Measurements from ENCODE around the gene SPRED1. TPM values are rescaled to one million over a fixed set of nuclear protein-coding genes. Genes with fewer than 3 reads are reported as not detected.

Gene SPRED1
- total and polyA plus RNA-seq, 9 of the 15 experiments (the other 6 are each of a cell fraction or from before 2014, with no cell fraction given) = 2.8 to 17.4 (median 7.9) TPM

DNA sequence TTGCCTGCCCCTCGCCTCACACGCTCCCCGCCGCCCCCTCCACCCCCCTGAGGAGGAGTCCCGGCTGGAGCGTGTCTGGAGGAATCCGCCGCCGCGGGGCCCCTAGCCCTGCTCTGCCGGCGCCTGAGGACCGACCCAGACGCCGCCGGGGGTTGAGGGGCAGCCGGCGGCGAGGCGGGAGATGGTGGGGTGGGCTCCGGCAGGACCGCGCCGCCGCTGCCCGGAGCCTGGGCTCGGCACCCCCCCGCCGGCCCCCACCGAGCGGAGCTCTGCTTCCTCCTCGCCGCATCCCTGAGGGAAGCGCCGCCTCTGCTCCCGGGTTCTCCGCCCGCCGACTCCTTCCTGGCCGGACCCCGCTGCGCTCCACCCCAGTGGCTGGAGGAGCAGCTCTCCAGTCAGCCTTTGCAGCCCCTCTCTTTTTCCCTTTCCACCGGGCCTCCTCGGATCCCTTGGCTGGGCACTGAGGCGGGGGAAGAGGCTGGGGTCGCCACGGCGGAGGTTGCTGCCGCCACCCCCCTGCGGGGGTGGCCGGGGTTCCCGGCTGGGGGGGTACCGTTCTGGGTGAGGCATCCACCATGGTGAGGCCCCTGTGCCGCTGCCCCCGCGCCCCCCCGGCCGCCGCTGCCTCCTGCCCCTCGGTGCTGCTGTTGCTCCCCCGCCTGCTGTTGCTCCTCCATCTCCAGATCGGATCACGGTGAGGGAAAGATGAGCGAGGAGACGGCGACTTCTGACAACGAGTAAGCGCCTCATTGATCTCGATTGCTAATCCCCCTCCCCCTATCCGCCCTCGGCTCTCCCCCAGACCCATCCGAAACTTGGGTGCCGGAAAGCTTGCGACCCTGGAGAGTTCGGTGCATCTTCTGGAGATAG lies at the start of gene SPRED1 (continued):
- TF ChIP-seq UBTF (IDR thresholded peaks at IDR 0.05; ENCODE audit: borderline replicate concordance in 1 of 2, low read depth in 2 of 2, low read length in 2 of 2) (peak in 1 of 2 experiments; percentile 43; a peak in 1 of 4 replicates), ERF (CRISPR knock-in tag; IDR thresholded peaks at IDR 0.05) (no peak), MYC (IDR thresholded peaks at IDR 0.05; ENCODE audit: low read depth, low read length) (0 out of 2 replicates have a peak, but pooled peaks have one; percentile 12), MYC (CRISPR knock-in tag; IDR thresholded peaks at IDR 0.05; ENCODE audit: borderline replicate concordance, low read depth) (no peak), PHB2 (IDR thresholded peaks at IDR 0.05; ENCODE audit: low read depth) (no peak), TOE1 (IDR thresholded peaks at IDR 0.05; ENCODE audit: borderline replicate concordance) (no peak), TOE1 (CRISPR knock-in tag; IDR thresholded peaks at IDR 0.05; ENCODE audit: borderline replicate concordance, low read depth) (no peak), ZBTB7A (IDR thresholded peaks at IDR 0.05; ENCODE audit: borderline replicate concordance, control insufficient read depth, low read depth, low read length) (peak; percentile 2; the same call in 1 of the 2 replicates), CHD4 (IDR thresholded peaks at IDR 0.05; ENCODE audit: insufficient read depth, insufficient replicate concordance, low read depth, low read length, poor library complexity, severe bottlenecking) (peak; percentile 13), GABPB1 (CRISPR knock-in tag; IDR thresholded peaks at IDR 0.05) (no peak), HSF4 (CRISPR knock-in tag; IDR thresholded peaks at IDR 0.05; ENCODE audit: borderline replicate concordance) (no peak)
- TF ChIP-seq, protein P1, sequence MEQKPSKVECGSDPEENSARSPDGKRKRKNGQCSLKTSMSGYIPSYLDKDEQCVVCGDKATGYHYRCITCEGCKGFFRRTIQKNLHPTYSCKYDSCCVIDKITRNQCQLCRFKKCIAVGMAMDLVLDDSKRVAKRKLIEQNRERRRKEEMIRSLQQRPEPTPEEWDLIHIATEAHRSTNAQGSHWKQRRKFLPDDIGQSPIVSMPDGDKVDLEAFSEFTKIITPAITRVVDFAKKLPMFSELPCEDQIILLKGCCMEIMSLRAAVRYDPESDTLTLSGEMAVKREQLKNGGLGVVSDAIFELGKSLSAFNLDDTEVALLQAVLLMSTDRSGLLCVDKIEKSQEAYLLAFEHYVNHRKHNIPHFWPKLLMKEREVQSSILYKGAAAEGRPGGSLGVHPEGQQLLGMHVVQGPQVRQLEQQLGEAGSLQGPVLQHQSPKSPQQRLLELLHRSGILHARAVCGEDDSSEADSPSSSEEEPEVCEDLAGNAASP (IDR thresholded peaks at IDR 0.05) = no peak
